ENCODE data around the gene ITK.
"Not testable (repeated sequence)": the region's sequence is repeated elsewhere in the genome, so short reads cannot be mapped to it uniquely, and the experiment has no call there.

Gene ITK

DNA sequence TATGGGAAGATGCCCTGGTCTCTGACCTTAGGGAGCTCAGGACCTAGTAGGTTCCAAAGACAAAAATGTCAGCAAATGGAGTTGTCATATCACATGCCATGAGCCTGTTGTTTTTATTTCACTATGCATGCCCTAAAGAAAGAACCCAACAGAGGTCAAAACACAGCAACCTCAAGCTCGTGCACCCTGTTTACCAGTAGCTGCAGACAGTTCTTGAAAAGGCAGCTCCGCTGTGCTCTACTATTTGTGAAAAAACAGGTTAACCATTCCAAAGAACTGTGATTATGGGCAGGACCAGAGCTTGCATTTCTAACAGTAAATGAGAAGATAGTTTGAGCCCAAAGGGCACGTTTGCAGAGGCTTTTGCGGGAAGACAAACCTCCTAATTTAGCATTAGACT lies 22.8 kb downstream of the ITK start:
- Histone ChIP-seq H2AFZ (ENCODE audit: low read depth, low read length) (no peak overlapping the region), H3K36me3 (ENCODE audit: insufficient read depth, low read length) (no peaks in the 10 kb centered on the region), H3K4me3 (ENCODE audit: low read length) (no peak overlapping the region), H3K9me3 (ENCODE audit: low read length) (no peaks in the 10 kb centered on the region), H3K27me3 (ENCODE audit: insufficient read depth, low read length) (no peaks in the 10 kb centered on the region), H3K4me1 (ENCODE audit: insufficient read depth, low read length) (no peaks in the 10 kb centered on the region)

DNA sequence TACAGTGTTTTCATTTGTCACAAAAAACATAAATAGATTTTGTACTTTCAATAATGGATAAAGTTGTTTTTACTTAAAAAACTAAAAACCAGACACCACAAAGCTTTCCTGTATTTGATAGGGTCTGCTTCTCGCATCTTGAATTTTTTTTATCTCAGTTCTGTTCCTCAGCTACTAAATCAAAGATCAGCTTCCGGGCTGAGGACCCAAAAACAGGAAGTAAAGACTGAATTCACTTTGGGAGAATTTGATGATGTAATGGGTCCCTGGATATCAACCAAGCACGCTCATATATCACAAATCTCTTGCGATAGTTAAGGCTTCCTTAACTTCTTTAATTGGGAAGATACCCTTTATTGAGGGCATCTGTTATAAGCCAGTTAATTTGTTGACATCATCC lies 24.1 kb downstream of the ITK start:
- Histone ChIP-seq H3K4me1 (ENCODE audit: insufficient read depth, low read length) (no peaks in the 10 kb centered on the region), H2AFZ (ENCODE audit: low read depth, low read length) (no peak overlapping the region), H3K36me3 (ENCODE audit: insufficient read depth, low read length) (no peaks in the 10 kb centered on the region), H3K9me3 (ENCODE audit: low read length) (no peaks in the 10 kb centered on the region), H3K4me3 (ENCODE audit: low read length) (no peak overlapping the region), H3K27me3 (ENCODE audit: insufficient read depth, low read length) (no peaks in the 10 kb centered on the region)

DNA sequence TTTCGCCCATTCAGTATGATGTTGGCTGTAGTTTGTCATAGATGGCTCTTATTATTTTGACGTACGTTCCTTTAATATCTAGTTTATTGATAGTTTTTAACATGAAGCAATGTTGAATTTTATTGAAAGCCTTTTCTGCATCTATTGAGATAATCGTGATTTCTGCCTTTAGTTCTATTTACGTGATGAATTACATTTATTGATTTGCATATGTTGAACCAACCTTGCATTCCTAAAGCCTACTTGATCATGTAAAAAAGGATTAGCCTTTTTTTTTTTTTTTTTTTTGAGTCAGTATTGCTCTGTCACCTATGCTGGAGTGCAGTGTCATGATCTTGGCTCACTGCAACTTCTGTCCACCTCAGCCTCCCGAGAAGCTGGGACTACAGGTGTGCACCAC lies 25.1 kb downstream of the ITK start:
- H3K4me3 ChIP-seq (ENCODE audit: low read length): no peak overlapping the region
- no peaks in the 10 kb centered on the region for H3K27me3 ChIP-seq (ENCODE audit: insufficient read depth, low read length)
- H3K36me3 ChIP-seq (ENCODE audit: insufficient read depth, low read length): no peaks in the 10 kb centered on the region
- no peaks in the 10 kb centered on the region for H3K9me3 ChIP-seq (ENCODE audit: low read length)
- no peaks in the 10 kb centered on the region for H3K4me1 ChIP-seq (ENCODE audit: insufficient read depth, low read length)
- no peak overlapping the region for H2AFZ ChIP-seq (ENCODE audit: low read depth, low read length)

DNA sequence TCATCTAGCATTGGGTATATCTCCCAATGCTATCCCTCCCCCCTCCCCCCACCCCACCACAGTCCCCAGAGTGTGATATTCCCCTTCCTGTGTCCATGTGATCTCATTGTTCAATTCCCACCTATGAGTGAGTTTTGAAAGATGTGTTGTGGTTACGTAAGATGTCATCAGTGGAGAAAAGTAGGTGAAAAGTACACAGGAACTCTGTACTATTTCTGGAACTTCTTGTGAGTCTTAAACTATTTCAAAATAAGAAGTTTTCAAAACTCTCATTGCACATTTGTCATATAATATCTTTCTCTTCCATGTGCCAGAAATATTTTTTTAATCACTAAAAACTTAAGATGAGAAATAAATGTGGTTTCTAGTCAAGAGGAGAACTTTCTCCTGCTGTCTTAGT lies 30.0 kb downstream of the ITK start:
- not testable (repeated sequence) for H3K4me3 ChIP-seq (ENCODE audit: low read length); H3K9me3 ChIP-seq (ENCODE audit: low read length); H3K27me3 ChIP-seq (ENCODE audit: insufficient read depth, low read length); H2AFZ ChIP-seq (ENCODE audit: low read depth, low read length); H3K4me1 ChIP-seq (ENCODE audit: insufficient read depth, low read length); H3K36me3 ChIP-seq (ENCODE audit: insufficient read depth, low read length)

DNA sequence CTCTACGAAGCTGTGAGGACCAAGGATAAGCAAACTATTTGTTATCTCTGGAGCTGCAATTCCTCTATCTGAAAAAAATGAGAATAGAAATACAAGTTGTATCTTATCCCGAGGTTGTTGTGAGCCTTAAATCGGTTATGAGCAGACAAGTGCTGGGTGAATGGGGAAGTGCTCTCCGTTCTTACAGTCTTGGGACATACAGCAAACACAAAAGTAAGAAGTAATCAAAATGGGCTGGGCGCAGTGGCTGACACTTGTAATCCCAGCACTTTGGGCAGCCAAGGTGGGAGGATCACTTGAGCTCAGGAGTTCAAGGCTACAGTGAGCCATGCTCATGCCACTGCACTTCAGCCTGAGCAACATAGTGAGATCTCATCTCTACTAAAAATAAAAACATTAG lies 31.7 kb downstream of the ITK start:
- peaks cover 4% of the 10 kb centered on the region for H3K27me3 ChIP-seq (ENCODE audit: insufficient read depth, low read length)
- no peak overlapping the region for H3K4me3 ChIP-seq (ENCODE audit: low read length)
- no peaks in the 10 kb centered on the region for H3K36me3 ChIP-seq (ENCODE audit: insufficient read depth, low read length)
- H3K4me1 ChIP-seq (ENCODE audit: insufficient read depth, low read length): no peaks in the 10 kb centered on the region
- no peak overlapping the region for H2AFZ ChIP-seq (ENCODE audit: low read depth, low read length)
- no peaks in the 10 kb centered on the region for H3K9me3 ChIP-seq (ENCODE audit: low read length)

DNA sequence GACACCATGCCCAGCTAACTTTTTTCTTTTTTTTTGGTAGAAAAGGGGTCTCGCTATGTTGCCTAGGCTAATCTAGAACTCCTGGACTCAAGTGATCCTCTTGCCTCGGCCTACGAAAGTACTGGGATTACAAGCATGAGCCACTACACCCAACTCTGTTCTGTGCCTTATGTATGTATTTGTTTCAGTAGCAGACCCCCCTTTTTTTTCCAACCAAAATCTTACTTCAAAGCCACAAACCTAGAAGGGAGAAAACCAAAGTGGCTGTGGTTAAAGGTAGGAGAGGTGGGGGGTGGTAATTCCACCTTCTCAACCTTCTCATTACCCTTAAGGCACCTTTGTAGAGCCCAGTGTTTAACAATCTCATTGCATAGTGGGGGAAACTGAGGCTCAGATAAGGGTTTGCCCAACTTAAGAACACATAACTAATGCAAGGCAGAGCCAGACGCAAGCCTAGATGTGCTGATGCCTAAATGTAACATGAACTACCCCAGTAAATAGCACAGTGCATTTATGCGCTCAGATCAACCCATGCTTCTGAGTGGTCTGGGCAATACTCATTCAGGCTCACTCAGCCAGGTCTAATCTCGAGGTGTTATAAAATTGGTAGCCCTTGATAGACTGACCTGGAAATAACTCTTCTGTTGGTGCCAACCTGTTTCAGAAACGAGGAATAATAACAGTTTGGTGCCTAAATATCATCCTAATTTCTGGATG lies 33.0 kb downstream of the ITK start:
- peaks cover 4% of the 10 kb centered on the region for H3K27me3 ChIP-seq (ENCODE audit: insufficient read depth, low read length)
- no peak overlapping the region for H3K4me3 ChIP-seq (ENCODE audit: low read length)
- H3K36me3 ChIP-seq (ENCODE audit: insufficient read depth, low read length): no peaks in the 10 kb centered on the region
- H3K4me1 ChIP-seq (ENCODE audit: insufficient read depth, low read length): no peaks in the 10 kb centered on the region
- no peaks in the 10 kb centered on the region for H3K9me3 ChIP-seq (ENCODE audit: low read length)
- H2AFZ ChIP-seq (ENCODE audit: low read depth, low read length): no peak overlapping the region

DNA sequence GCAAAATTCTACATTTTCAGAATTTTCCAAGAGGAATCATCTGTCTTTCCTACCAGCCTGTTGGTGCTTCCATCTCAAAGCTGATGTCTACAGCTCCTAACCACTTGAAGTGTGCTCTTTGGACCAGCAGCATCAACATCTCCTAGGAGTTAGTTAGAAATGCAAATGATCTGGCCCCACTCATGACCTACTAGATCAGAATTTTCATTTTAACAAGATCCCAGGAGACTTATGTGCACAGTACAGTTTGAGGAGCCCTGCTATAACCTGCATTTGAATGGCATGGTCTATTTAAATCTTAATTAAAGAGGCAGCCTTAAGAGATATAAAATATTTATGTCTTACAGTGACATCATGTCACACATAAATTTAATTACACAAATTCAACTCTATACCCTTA lies 33.8 kb downstream of the ITK start:
- no peak overlapping the region for H3K4me3 ChIP-seq (ENCODE audit: low read length)
- no peaks in the 10 kb centered on the region for H3K36me3 ChIP-seq (ENCODE audit: insufficient read depth, low read length)
- no peaks in the 10 kb centered on the region for H3K4me1 ChIP-seq (ENCODE audit: insufficient read depth, low read length)
- H3K9me3 ChIP-seq (ENCODE audit: low read length): no peaks in the 10 kb centered on the region
- H3K27me3 ChIP-seq (ENCODE audit: insufficient read depth, low read length): peaks cover 4% of the 10 kb centered on the region
- no peak overlapping the region for H2AFZ ChIP-seq (ENCODE audit: low read depth, low read length)

DNA sequence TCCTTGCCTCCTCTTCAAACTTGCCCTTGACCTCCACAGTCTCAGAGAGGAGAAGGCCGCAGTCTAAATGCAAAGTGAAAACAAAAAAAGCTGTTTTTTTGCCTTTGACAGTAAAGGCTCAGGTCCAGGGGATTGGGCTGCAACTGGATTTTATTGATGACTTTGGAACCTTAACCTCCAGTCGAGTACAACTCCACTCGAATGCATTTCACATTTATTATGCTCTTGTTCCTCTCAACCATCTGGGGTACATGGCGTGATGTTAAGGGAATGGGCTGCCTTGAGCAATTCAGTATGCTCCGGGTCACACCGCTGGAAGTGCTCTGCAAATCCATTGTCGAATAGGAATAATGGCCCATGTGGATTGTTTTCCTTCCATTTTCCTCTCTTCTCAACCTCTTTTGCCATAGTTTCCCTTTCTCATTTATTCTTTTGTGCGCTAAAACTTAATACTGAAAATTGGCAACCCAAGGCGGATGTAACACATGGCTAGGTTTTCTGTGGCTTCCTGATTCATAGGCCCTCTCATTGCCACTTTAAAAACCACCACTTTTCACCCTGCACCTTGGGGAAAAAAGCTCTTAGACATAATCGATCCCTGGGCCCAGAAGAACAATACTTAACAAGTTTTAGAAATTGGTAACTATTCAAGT lies 34.3 kb downstream of the ITK start:
- Histone ChIP-seq H3K27me3 (ENCODE audit: insufficient read depth, low read length) (peaks cover 4% of the 10 kb centered on the region), H3K36me3 (ENCODE audit: insufficient read depth, low read length) (no peaks in the 10 kb centered on the region), H3K9me3 (ENCODE audit: low read length) (no peaks in the 10 kb centered on the region), H2AFZ (ENCODE audit: low read depth, low read length) (no peak overlapping the region), H3K4me3 (ENCODE audit: low read length) (no peak overlapping the region), H3K4me1 (ENCODE audit: insufficient read depth, low read length) (no peaks in the 10 kb centered on the region)

DNA sequence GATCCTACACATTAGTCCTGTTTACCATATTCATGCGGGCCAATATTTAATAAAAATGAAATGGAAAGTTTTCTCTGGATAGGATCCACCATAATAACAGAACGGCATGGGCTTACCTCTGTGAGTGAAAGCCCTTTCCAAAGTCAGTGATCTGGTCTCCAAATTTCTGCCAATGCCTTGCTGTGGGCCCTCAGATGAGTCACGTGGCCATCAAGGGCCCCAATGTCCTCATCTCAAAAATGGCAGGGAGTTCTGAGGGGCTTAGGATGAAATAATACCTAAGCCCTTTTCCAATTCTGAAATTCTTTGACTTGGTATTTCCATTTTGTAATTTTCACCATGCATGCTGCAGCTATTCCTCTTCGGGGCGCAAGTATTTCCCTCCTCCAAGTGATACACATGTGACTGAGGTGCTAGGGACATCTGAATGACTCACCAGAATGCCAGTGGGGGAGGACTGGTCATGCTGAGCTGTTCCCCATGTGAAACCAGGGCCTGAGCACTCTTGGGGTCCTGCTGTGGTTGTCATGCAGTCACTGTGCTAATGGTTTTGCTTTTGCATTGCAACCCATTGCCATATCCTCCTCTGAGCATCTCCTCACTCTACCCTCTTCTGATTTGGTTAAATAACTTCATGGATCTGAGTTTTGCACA lies 35.0 kb downstream of the ITK start:
- no peaks in the 10 kb centered on the region for H3K36me3 ChIP-seq (ENCODE audit: insufficient read depth, low read length)
- H3K9me3 ChIP-seq (ENCODE audit: low read length): no peaks in the 10 kb centered on the region
- no peak overlapping the region for H3K4me3 ChIP-seq (ENCODE audit: low read length)
- H2AFZ ChIP-seq (ENCODE audit: low read depth, low read length): no peak overlapping the region
- peaks cover 4% of the 10 kb centered on the region for H3K27me3 ChIP-seq (ENCODE audit: insufficient read depth, low read length)
- H3K4me1 ChIP-seq (ENCODE audit: insufficient read depth, low read length): no peaks in the 10 kb centered on the region

DNA sequence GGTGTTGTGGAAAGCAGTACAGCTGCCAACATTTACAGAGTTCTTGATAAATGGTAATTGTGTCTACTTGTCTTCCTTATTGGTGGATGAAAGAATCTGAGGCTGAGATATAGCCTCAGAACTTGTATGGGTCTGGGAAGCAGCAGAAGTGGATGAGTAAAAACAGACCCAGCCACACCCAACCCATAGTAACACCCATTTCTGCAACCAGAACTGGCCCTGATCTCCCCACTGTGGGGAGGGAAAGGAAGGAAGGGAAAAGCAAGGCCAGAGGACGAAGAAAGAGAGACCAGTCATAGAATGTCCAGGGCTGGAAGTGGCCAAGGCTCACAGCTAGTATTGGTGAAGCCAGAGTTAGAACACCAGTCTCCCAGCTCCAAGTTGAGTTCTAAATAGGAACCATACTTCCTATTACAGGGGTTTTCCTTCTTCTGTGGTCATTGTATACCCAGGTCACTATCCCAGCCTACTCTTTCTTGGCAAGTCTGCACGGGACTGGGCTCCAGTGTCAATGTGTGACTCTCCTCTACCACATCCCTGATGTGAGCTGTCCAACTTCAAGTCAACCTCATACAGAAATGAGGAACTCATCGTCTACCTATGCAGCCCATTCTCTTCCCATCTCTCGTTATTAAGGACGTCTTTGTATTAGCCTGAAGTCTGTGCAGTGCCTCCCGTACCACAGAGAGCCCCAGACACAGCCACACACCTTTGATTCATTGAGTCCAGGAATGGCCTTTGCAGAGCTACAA lies 35.9 kb downstream of the ITK start:
- Histone ChIP-seq H2AFZ (ENCODE audit: low read depth, low read length) (no peak overlapping the region), H3K36me3 (ENCODE audit: insufficient read depth, low read length) (no peaks in the 10 kb centered on the region), H3K4me1 (ENCODE audit: insufficient read depth, low read length) (no peaks in the 10 kb centered on the region), H3K4me3 (ENCODE audit: low read length) (no peak overlapping the region), H3K27me3 (ENCODE audit: insufficient read depth, low read length) (no peaks in the 10 kb centered on the region), H3K9me3 (ENCODE audit: low read length) (no peaks in the 10 kb centered on the region)

DNA sequence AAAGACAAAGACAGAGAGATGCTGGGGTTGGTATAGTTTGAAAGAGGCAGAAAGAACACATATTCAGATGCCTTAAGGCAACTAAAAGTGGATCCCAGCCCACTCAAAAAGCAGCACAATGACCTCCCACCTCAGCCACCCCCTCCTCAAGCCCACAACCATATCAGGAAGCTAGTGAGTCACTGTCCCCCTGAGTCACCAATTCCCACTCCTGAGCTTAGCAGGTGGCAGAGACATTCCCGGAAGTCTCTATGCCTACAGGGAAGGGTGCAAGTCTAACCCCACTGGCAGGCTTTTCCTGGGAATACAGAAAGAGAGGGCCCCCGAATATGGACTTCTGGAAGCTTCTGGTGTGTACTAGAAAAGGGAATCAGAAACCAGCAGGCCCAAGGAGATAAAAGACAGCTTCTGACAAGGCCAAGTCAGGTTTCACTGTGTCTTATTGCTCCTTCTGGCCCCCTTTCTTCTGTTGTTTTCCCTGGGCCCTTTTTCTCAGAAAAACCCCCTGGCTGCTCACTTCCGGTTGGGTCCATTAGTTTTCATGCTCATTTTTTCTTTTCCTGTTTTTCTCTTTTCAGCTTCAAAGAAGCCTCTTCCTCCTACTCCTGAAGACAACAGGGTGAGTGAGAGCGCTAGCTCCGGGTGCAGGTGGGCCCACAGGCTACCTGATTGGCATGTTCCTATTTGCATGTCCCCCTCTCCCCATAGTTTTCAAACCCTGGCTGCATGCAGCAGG lies 36.8 kb downstream of the ITK start:
- no peaks in the 10 kb centered on the region for H3K27me3 ChIP-seq (ENCODE audit: insufficient read depth, low read length)
- no peak overlapping the region for H3K4me3 ChIP-seq (ENCODE audit: low read length)
- H3K9me3 ChIP-seq (ENCODE audit: low read length): no peaks in the 10 kb centered on the region
- H3K36me3 ChIP-seq (ENCODE audit: insufficient read depth, low read length): no peaks in the 10 kb centered on the region
- no peak overlapping the region for H2AFZ ChIP-seq (ENCODE audit: low read depth, low read length)
- no peaks in the 10 kb centered on the region for H3K4me1 ChIP-seq (ENCODE audit: insufficient read depth, low read length)

DNA sequence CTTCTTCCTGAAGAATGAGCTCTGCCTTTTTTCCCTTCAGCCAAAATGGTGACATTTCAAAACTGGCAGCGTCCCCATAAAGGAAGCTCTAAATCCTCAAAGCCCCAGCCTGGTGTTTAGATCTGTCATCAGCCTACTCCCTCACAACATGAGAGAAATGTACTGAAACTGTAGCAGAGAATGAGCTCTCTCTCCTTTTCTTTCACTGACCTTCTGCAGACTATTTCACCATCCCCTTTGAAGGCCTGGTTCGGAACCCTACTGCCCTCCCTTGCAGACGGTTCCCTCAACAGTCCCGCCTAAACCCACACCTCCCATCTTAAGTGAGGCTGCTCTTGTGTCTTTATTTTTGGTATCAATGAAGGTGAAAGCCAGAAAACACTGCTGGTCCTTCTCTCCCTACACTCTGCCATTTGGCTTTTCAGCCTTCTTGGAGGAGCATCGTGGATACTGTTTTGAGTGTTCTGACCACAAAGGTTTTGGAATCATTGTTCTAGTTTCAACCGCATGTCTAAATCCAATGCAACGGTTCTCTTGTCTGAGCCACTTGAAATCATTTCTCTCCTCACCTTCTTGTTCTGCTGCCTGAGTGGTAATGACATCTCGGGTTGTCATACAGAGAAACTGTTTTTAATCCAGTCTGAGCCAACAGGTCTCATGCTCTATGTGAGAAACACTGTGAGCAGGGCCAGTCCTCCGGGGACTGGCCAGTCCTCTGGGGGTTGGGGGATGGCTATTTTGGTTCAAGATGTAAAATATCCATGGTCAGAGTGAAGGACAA lies 39.0 kb downstream of the ITK start:
- no peak overlapping the region for H3K4me3 ChIP-seq (ENCODE audit: low read length)
- no peaks in the 10 kb centered on the region for H3K27me3 ChIP-seq (ENCODE audit: insufficient read depth, low read length)
- H2AFZ ChIP-seq (ENCODE audit: low read depth, low read length): no peak overlapping the region
- no peaks in the 10 kb centered on the region for H3K36me3 ChIP-seq (ENCODE audit: insufficient read depth, low read length)
- H3K4me1 ChIP-seq (ENCODE audit: insufficient read depth, low read length): peaks cover 5% of the 10 kb centered on the region
- no peaks in the 10 kb centered on the region for H3K9me3 ChIP-seq (ENCODE audit: low read length)

Measured in neuron (in vitro differentiated cells).